Cardiac muscle cell (in vitro differentiated cells and primary cell): ENCODE results near the gene C3orf18. TPM values are rescaled to one million over a fixed set of nuclear protein-coding genes. Genes with fewer than 3 reads are reported as not detected.

ENCODE experiments used
- DNase-seq, 2 donors: peaks; one replicate each; pipeline versions ENCODE4 v3.0.0 to v3.0.0-alpha.2; 2010 to 2017; ENCODE audit warnings: low read depth in 1 of 2, low spot score in 1 of 2
- H3K27ac ChIP-seq: fragments of 200-600 bp; sonication (generic); 2 replicates; pipeline ENCODE4 v1.5.1; 2016
- H3K27me3 ChIP-seq: fragments of 200-600 bp; sonication (generic); 2 replicates; pipeline ENCODE4 v1.6.0; 2016; ENCODE audit warnings: control low read depth
- H3K36me3 ChIP-seq: fragments of 200-600 bp; sonication (generic); 2 replicates; pipeline ENCODE4 v1.5.1; 2016; ENCODE audit warnings: control low read depth
- H3K4me1 ChIP-seq: fragments of 200-600 bp; sonication (generic); 2 replicates; pipeline ENCODE4 v1.8.1; 2017; ENCODE audit warnings: low read depth, mild to moderate bottlenecking, mixed run types
- H3K4me3 ChIP-seq: fragments of 200-600 bp; sonication (generic); 2 replicates; pipeline ENCODE4 v1.5.1; 2016; ENCODE audit warnings: mild to moderate bottlenecking
- H3K9me3 ChIP-seq: fragments of 200-600 bp; sonication (generic); 2 replicates; pipeline ENCODE4 v1.5.1; 2017; ENCODE audit warnings: low read depth, mild to moderate bottlenecking, control low read depth
- polyA plus RNA-seq: library from polyadenylated mRNA; unstranded; fragments of >200 nt; fragmentation: Nextera tagmentation; extraction: Ambion mirVana; gene quantifications from 2 replicates; pipeline ENCODE4 v1.2.1, GENCODE V29; 2016
- total RNA-seq: library from RNA; depleted of rRNA; stranded (reverse); fragments of >200 nt; gene quantifications from 2 replicates; pipeline ENCODE4 v1.2.3, GENCODE V29; 2016
- TF ChIP-seq, protein P1 (sequence below): IDR thresholded peaks from 2 replicates; pipeline ENCODE4 v1.5.1; 2012; ENCODE audit warnings: low read depth, mild to moderate bottlenecking, low read length

C3orf18 gene
- total and polyA plus RNA-seq, 2 experiments from 2014 or later = 33.6 to 39.4 TPM

DNA sequence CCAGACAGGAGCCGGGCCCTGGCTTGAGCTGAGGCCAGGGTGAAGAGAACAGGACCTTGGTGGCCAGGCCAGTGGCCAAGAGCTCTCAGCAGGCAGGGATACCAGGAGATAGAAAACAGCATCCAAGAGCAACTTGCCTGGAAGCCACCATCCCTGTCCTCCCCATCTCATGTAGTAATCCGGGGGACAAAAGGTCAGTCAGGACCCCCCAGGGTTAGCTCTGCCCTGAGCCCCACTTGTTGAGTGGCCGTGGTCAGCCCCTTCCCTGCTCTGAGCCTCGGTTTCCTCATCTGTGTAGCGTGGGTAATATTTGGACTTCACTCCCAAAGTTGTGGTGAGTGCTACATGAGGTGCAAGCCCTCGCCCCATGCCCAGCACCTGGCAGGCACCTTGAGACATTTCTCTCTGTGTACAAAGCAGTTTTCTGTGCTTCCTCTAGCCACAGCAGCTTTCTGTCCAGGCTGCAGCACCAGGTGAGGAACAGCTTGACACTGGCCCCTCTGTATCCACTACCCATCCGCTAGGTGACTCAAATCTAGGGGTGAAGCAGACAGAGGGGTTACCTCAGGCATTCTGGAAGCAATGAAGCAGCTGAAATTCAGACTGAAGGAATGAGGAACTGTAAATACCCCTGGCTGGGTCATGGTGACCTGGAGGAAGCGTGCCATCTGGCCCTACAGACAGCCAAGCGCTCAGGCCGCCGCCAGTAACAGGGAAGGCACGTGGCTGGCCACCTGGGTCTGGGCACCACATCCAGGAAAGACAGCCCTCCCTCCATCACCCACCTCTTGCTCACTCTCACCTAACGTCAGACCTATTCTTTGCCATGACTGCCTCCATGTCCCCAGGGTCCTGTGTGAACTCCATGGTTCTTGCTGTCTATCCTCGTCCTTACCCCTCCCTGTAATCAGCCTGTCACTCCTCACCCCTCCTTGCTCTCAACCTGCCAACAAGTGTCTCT is 37.4 kb upstream of the C3orf18 start:
- Histone ChIP-seq H3K36me3 (peaks cover 8% of the 10 kb centered on the region), H3K4me1 (peaks cover 25% of the 10 kb centered on the region), H3K4me3 (no peak overlapping the region), H3K27ac (no peak overlapping the region), H3K9me3 (no peaks in the 10 kb centered on the region), H3K27me3 (no peaks in the 10 kb centered on the region)
- no peak for DNase-seq
- TF ChIP-seq, protein P1, sequence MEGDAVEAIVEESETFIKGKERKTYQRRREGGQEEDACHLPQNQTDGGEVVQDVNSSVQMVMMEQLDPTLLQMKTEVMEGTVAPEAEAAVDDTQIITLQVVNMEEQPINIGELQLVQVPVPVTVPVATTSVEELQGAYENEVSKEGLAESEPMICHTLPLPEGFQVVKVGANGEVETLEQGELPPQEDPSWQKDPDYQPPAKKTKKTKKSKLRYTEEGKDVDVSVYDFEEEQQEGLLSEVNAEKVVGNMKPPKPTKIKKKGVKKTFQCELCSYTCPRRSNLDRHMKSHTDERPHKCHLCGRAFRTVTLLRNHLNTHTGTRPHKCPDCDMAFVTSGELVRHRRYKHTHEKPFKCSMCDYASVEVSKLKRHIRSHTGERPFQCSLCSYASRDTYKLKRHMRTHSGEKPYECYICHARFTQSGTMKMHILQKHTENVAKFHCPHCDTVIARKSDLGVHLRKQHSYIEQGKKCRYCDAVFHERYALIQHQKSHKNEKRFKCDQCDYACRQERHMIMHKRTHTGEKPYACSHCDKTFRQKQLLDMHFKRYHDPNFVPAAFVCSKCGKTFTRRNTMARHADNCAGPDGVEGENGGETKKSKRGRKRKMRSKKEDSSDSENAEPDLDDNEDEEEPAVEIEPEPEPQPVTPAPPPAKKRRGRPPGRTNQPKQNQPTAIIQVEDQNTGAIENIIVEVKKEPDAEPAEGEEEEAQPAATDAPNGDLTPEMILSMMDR = no peak

DNA sequence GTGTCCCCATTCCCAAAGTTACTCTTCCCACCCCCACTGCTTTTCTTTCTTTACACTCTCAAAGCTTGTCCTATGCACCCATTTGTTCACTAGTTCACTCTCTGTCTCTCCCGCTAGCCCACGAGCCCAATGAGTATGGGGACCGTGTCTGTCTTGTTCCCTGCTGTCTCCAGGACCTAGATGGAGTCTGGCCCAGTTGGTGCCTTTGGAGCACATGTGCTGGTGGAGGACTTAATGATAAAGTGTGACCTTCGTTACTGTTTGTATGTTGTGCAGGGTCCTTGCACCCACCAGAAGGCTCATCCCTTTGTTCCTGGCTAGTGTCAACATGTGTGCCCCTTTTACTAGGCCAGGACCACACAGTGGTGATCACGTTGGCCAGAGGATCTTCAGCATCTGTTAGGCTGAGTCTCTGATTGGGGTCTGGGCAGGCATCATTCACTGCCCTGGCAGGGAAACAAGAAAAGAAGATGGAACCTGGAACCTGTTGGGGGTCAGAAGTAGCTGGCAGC is 36.6 kb upstream of the C3orf18 start:
- DNase-seq = no peak
- Histone ChIP-seq H3K36me3 (peaks cover 8% of the 10 kb centered on the region), H3K9me3 (no peaks in the 10 kb centered on the region), H3K4me1 (peaks cover 29% of the 10 kb centered on the region), H3K27ac (no peak overlapping the region), H3K4me3 (no peak overlapping the region), H3K27me3 (no peaks in the 10 kb centered on the region)
- TF ChIP-seq, protein P1 = no peak

DNA sequence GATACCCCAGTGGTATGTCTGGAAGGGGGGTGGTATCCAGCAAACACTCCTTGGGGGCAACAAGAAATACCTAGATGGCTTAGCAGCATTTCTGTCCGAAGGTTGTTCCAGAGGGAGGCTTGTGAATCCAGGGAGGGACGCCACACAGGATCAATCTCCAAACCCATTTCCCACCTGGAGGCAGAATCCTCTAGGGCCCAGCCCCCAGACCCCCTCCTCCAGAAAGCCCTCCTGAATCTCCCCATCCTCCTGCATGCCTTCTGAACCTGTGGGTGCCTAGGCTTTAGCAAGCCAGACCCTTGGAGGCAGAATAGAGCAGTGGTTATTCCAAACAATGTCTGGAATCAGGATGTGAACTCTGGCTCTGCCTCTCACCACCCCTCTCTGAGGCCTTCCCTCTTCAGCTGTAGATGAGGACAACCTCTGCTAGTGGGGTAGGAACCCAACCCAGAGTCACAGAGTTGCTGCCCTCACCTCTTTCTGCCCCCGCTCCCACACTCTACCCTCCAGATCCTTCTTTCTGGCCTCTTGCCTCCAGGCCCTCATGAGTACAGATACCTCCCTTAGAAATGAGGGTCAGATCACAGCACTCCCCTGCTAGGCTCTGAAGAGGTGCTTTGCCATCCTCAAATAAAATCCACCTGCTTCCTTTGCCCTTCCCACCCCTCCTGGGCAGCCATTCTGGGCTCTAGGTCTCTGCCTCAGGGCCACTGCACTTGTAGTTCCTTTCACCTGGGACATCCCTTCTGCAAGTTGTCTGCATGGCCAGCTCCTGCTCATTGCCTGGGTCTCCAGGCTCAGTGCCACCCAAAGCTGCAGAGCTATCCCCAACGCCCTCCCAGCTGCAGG is 35.9 kb upstream of the C3orf18 start:
- peaks cover 29% of the 10 kb centered on the region for H3K4me1 ChIP-seq
- H3K27me3 ChIP-seq = no peaks in the 10 kb centered on the region
- H3K4me3 ChIP-seq = no peak overlapping the region
- peak overlapping the region; percentile 98 for H3K27ac ChIP-seq
- H3K9me3 ChIP-seq = no peaks in the 10 kb centered on the region
- H3K36me3 ChIP-seq = peaks cover 8% of the 10 kb centered on the region
- no peak for DNase-seq
- TF ChIP-seq, protein P1 = no peak

DNA sequence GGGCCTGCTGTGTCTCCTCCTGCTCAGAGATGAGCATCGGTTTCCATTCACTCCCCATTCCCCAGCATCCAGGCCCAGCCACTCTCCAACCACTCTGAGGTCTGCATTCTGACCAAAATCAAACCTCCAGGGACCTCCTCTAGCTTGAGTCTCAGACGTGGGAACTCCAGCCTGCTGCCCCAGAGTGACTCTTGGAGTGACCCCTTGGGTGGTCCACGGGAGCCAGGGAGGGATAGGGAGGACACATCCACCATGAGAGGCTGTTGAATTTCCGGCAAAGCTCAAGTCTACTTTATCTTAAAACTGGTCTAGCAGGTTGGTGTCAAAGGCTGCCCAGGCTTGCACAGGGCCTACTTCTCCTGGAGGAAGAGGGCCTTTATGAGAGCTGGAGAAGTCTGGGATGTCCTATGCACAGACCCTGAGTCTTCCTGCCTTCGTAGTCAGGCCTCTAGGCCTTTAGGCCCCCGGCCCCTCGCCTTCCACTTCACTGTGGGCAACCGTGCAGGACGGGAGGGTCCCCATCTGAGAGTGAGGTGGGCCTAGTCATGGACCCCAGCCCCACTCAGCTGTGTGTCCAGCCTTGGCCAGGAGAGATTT is 35.1 kb upstream of the C3orf18 start:
- Histone ChIP-seq H3K4me1 (peaks cover 29% of the 10 kb centered on the region), H3K36me3 (peaks cover 6% of the 10 kb centered on the region), H3K27me3 (no peaks in the 10 kb centered on the region), H3K27ac (peak overlapping the region; percentile 98), H3K9me3 (no peaks in the 10 kb centered on the region), H3K4me3 (no peak overlapping the region)
- peak in 1 of 2 donors; percentile 23 for DNase-seq
- TF ChIP-seq, protein P1 = no peak
